ENCODE results near the gene CDKAL1.

The CDKAL1 gene

GRCh38 chr6:21158149-21158548 is 623.9 kb downstream of the CDKAL1 start:
- DNase-seq: no peak

GRCh38 chr6:21158873-21159272 is 624.6 kb downstream of the CDKAL1 start:
- DNase-seq: no peak

GRCh38 chr6:21159465-21159864 is 625.2 kb downstream of the CDKAL1 start:
- no peak for DNase-seq

GRCh38 chr6:21161707-21162106 is 627.5 kb downstream of the CDKAL1 start:
- no peak for DNase-seq

- DNase-seq: no peak
Observed at GRCh38 chr6:21163110-21163837, 629.0 kb downstream of the CDKAL1 start.

GRCh38 chr6:21163838-21164180 is 629.6 kb downstream of the CDKAL1 start:
- no peak for DNase-seq

GRCh38 chr6:21164768-21165326 is 630.6 kb downstream of the CDKAL1 start:
- no peak for DNase-seq

- no peak for DNase-seq
Observed at GRCh38 chr6:21166754-21167153, 632.5 kb downstream of the CDKAL1 start.

GRCh38 chr6:21167790-21168189 is 633.5 kb downstream of the CDKAL1 start:
- DNase-seq: no peak

GRCh38 chr6:21171801-21172200 is 637.5 kb downstream of the CDKAL1 start:
- no peak for DNase-seq

- no peak for DNase-seq
Observed at GRCh38 chr6:21173031-21173430, 638.8 kb downstream of the CDKAL1 start.

- DNase-seq: no peak
Observed at GRCh38 chr6:21173678-21174077, 639.4 kb downstream of the CDKAL1 start.

GRCh38 chr6:21176197-21176596 is 641.9 kb downstream of the CDKAL1 start:
- no peak for DNase-seq

- DNase-seq: no peak
Observed at GRCh38 chr6:21180155-21180554, 645.9 kb downstream of the CDKAL1 start.

GRCh38 chr6:21180800-21181337 is 646.6 kb downstream of the CDKAL1 start:
- DNase-seq: no peak

- no peak for DNase-seq
Observed at GRCh38 chr6:21181866-21182265, 647.6 kb downstream of the CDKAL1 start.

- DNase-seq: no peak
Observed at GRCh38 chr6:21182589-21182988, 648.3 kb downstream of the CDKAL1 start.

- no peak for DNase-seq
Observed at GRCh38 chr6:21185861-21186478, 651.7 kb downstream of the CDKAL1 start.

GRCh38 chr6:21186479-21187055 is 652.3 kb downstream of the CDKAL1 start:
- no peak for DNase-seq

- no peak for DNase-seq
Observed at GRCh38 chr6:21187485-21187884, 653.2 kb downstream of the CDKAL1 start.

GRCh38 chr6:21188505-21189223 is 654.4 kb downstream of the CDKAL1 start:
- no peak for DNase-seq

- no peak for DNase-seq
Observed at GRCh38 chr6:21189759-21190158, 655.5 kb downstream of the CDKAL1 start.

GRCh38 chr6:21190701-21191100 is 656.4 kb downstream of the CDKAL1 start:
- DNase-seq: no peak
